ENCODE results near the gene MYO7B. TPM values are rescaled to one million over a fixed set of nuclear protein-coding genes. Genes with fewer than 3 reads are reported as not detected.

Gene MYO7B
- polyA plus RNA-seq, 4 donors: 85.6 to 617 (median 462) TPM

- WGBS, 3 donors: 85 to 89% (median 85%) methylated on average over 14 of the region's 14 CpGs
- Histone ChIP-seq H3K4me1 (ENCODE audit: control insufficient read depth in 3 of 3, insufficient read depth in 2 of 3, low read depth in 1 of 3, low read length in 2 of 3) (peaks cover 0 to 2% (median 0%) of the 10 kb centered on the region in 3 donors), H3K27ac (ENCODE audit: low read depth in 1 of 3, low read length in 2 of 3) (peak overlapping the region in 1 of 3 donors; percentile 43), H3K27me3 (ENCODE audit: control insufficient read depth in 3 of 3, insufficient read depth in 3 of 3, low read length in 3 of 3) (peaks cover 0 to 36% (median 6%) of the 10 kb centered on the region in 3 donors), H3K4me3 (ENCODE audit: low read depth in 1 of 3, low read length in 3 of 3) (no peak overlapping the region), H3K36me3 (ENCODE audit: control insufficient read depth in 3 of 3, insufficient read depth in 2 of 3, low read depth in 1 of 3, low read length in 3 of 3) (no peaks in the 10 kb centered on the region), H3K9me3 (ENCODE audit: control insufficient read depth in 2 of 2, insufficient read depth in 1 of 2, low read depth in 1 of 2, low read length in 1 of 2) (no peaks in the 10 kb centered on the region)
- FAIRE-seq (no peak), DNase-seq (no peak)
These were observed 125.7 kb downstream of the MYO7B start for GRCh38 chr2:127661072-127661649.

GRCh38 chr2:127661949-127662510, 126.5 kb downstream of the MYO7B start:
- Histone ChIP-seq H3K9me3 (ENCODE audit: control insufficient read depth in 2 of 2, insufficient read depth in 1 of 2, low read depth in 1 of 2, low read length in 1 of 2) (no peaks in the 10 kb centered on the region), H3K36me3 (ENCODE audit: control insufficient read depth in 3 of 3, insufficient read depth in 2 of 3, low read depth in 1 of 3, low read length in 3 of 3) (no peaks in the 10 kb centered on the region), H3K27ac (ENCODE audit: low read depth in 1 of 3, low read length in 2 of 3) (peak overlapping the region in 1 of 3 donors; percentile 43), H3K4me3 (ENCODE audit: low read depth in 1 of 3, low read length in 3 of 3) (no peak overlapping the region), H3K4me1 (ENCODE audit: control insufficient read depth in 3 of 3, insufficient read depth in 2 of 3, low read depth in 1 of 3, low read length in 2 of 3) (peaks cover 0 to 2% (median 0%) of the 10 kb centered on the region in 3 donors), H3K27me3 (ENCODE audit: control insufficient read depth in 3 of 3, insufficient read depth in 3 of 3, low read length in 3 of 3) (peaks cover 0 to 42% (median 6%) of the 10 kb centered on the region in 3 donors)
- 31 to 49% (median 33%) methylated on average over 9 of the region's 9 CpGs for WGBS, 3 donors
- no peak for DNase-seq
- no peak for FAIRE-seq

GRCh38 chr2:127662937-127663565, 127.6 kb downstream of the MYO7B start:
- Histone ChIP-seq H3K27me3 (ENCODE audit: control insufficient read depth in 3 of 3, insufficient read depth in 3 of 3, low read length in 3 of 3) (peaks cover 0 to 43% (median 6%) of the 10 kb centered on the region in 3 donors), H3K27ac (ENCODE audit: low read depth in 1 of 3, low read length in 2 of 3) (peak overlapping the region in 1 of 3 donors; percentile 33), H3K4me3 (ENCODE audit: low read depth in 1 of 3, low read length in 3 of 3) (no peak overlapping the region), H3K36me3 (ENCODE audit: control insufficient read depth in 3 of 3, insufficient read depth in 2 of 3, low read depth in 1 of 3, low read length in 3 of 3) (no peaks in the 10 kb centered on the region), H3K4me1 (ENCODE audit: control insufficient read depth in 3 of 3, insufficient read depth in 2 of 3, low read depth in 1 of 3, low read length in 2 of 3) (peaks cover 0 to 2% (median 0%) of the 10 kb centered on the region in 3 donors), H3K9me3 (ENCODE audit: control insufficient read depth in 2 of 2, insufficient read depth in 1 of 2, low read depth in 1 of 2, low read length in 1 of 2) (no peaks in the 10 kb centered on the region)
- no peak for DNase-seq
- FAIRE-seq: no peak
- 76 to 86% (median 77%) methylated on average over 9 of the region's 9 CpGs for WGBS, 3 donors

GRCh38 chr2:127663566-127664064, 128.1 kb downstream of the MYO7B start:
- Histone ChIP-seq H3K27ac (ENCODE audit: low read depth in 1 of 3, low read length in 2 of 3) (peak overlapping the region in 1 of 3 donors; percentile 33), H3K4me3 (ENCODE audit: low read depth in 1 of 3, low read length in 3 of 3) (no peak overlapping the region), H3K4me1 (ENCODE audit: control insufficient read depth in 3 of 3, insufficient read depth in 2 of 3, low read depth in 1 of 3, low read length in 2 of 3) (peaks cover 0 to 2% (median 0%) of the 10 kb centered on the region in 3 donors), H3K36me3 (ENCODE audit: control insufficient read depth in 3 of 3, insufficient read depth in 2 of 3, low read depth in 1 of 3, low read length in 3 of 3) (no peaks in the 10 kb centered on the region), H3K27me3 (ENCODE audit: control insufficient read depth in 3 of 3, insufficient read depth in 3 of 3, low read length in 3 of 3) (peaks cover 0 to 43% (median 6%) of the 10 kb centered on the region in 3 donors), H3K9me3 (ENCODE audit: control insufficient read depth in 2 of 2, insufficient read depth in 1 of 2, low read depth in 1 of 2, low read length in 1 of 2) (peaks cover 0 to 2% of the 10 kb centered on the region in 2 donors)
- 66 to 75% (median 70%) methylated on average over 6 of the region's 6 CpGs for WGBS, 3 donors
- FAIRE-seq (no peak), DNase-seq (no peak)

- no peaks in the 10 kb centered on the region for H3K36me3 ChIP-seq (ENCODE audit: control insufficient read depth in 3 of 3, insufficient read depth in 2 of 3, low read depth in 1 of 3, low read length in 3 of 3)
- H3K9me3 ChIP-seq (ENCODE audit: control insufficient read depth in 2 of 2, insufficient read depth in 1 of 2, low read depth in 1 of 2, low read length in 1 of 2): peaks cover 0 to 2% of the 10 kb centered on the region in 2 donors
- FAIRE-seq: no peak
- peaks cover 0 to 43% (median 9%) of the 10 kb centered on the region in 3 donors for H3K27me3 ChIP-seq (ENCODE audit: control insufficient read depth in 3 of 3, insufficient read depth in 3 of 3, low read length in 3 of 3)
- H3K27ac ChIP-seq (ENCODE audit: low read depth in 1 of 3, low read length in 2 of 3): peak overlapping the region in 1 of 3 donors; percentile 50
- H3K4me1 ChIP-seq (ENCODE audit: control insufficient read depth in 3 of 3, insufficient read depth in 2 of 3, low read depth in 1 of 3, low read length in 2 of 3): peaks cover 0 to 2% (median 0%) of the 10 kb centered on the region in 3 donors
- DNase-seq: peak in 1 of 2 donors; percentile 36
- H3K4me3 ChIP-seq (ENCODE audit: low read depth in 1 of 3, low read length in 3 of 3): peak overlapping the region in 1 of 3 donors; percentile 22
- 14 to 20% (median 18%) methylated on average over 57 to 69 of the region's 69 CpGs for WGBS, 3 donors
These were observed 128.8 kb downstream of the MYO7B start for GRCh38 chr2:127664065-127664894.

GRCh38 chr2:127664895-127665225, 129.4 kb downstream of the MYO7B start:
- FAIRE-seq (no peak), DNase-seq (no peak)
- Histone ChIP-seq H3K9me3 (ENCODE audit: control insufficient read depth in 2 of 2, insufficient read depth in 1 of 2, low read depth in 1 of 2, low read length in 1 of 2) (peaks cover 0 to 2% of the 10 kb centered on the region in 2 donors), H3K4me1 (ENCODE audit: control insufficient read depth in 3 of 3, insufficient read depth in 2 of 3, low read depth in 1 of 3, low read length in 2 of 3) (peaks cover 0 to 2% (median 0%) of the 10 kb centered on the region in 3 donors), H3K36me3 (ENCODE audit: control insufficient read depth in 3 of 3, insufficient read depth in 2 of 3, low read depth in 1 of 3, low read length in 3 of 3) (no peaks in the 10 kb centered on the region), H3K27ac (ENCODE audit: low read depth in 1 of 3, low read length in 2 of 3) (peak overlapping the region in 1 of 3 donors; percentile 50), H3K27me3 (ENCODE audit: control insufficient read depth in 3 of 3, insufficient read depth in 3 of 3, low read length in 3 of 3) (peaks cover 0 to 43% (median 9%) of the 10 kb centered on the region in 3 donors), H3K4me3 (ENCODE audit: low read depth in 1 of 3, low read length in 3 of 3) (no peak overlapping the region)
- 87 to 93% (median 87%) methylated on average over 6 of the region's 6 CpGs for WGBS, 3 donors

GRCh38 chr2:127665267-127665893, 129.9 kb downstream of the MYO7B start:
- Histone ChIP-seq H3K36me3 (ENCODE audit: control insufficient read depth in 3 of 3, insufficient read depth in 2 of 3, low read depth in 1 of 3, low read length in 3 of 3) (no peaks in the 10 kb centered on the region), H3K4me3 (ENCODE audit: low read depth in 1 of 3, low read length in 3 of 3) (no peak overlapping the region), H3K27ac (ENCODE audit: low read depth in 1 of 3, low read length in 2 of 3) (peak overlapping the region in 1 of 3 donors; percentile 50), H3K9me3 (ENCODE audit: control insufficient read depth in 2 of 2, insufficient read depth in 1 of 2, low read depth in 1 of 2, low read length in 1 of 2) (peaks cover 0 to 2% of the 10 kb centered on the region in 2 donors), H3K4me1 (ENCODE audit: control insufficient read depth in 3 of 3, insufficient read depth in 2 of 3, low read depth in 1 of 3, low read length in 2 of 3) (peaks cover 0 to 2% (median 0%) of the 10 kb centered on the region in 3 donors), H3K27me3 (ENCODE audit: control insufficient read depth in 3 of 3, insufficient read depth in 3 of 3, low read length in 3 of 3) (peaks cover 0 to 43% (median 9%) of the 10 kb centered on the region in 3 donors)
- DNase-seq (no peak), FAIRE-seq (no peak)
- WGBS, 3 donors: 86 to 87% (median 86%) methylated on average over 8 of the region's 8 CpGs

All from small intestine (tissue), 7 donors.